Activated naive CD4-positive, alpha-beta T cell treated with anti-CD3 and anti-CD28 coated beads, Interleukin-2, amount 50 U/mL, for 24 hours (primary cell): Measurements from ENCODE around the gene RPGRIP1L.
A peak's percentile ranks its signal among the peaks of the same experiment; 100 is the strongest.

ENCODE experiments used
- H3K27ac Mint-ChIP-seq: one replicate; pipeline ENCODE4 v1.8.0; 2021; ENCODE audit warnings: mild to moderate bottlenecking, mixed read lengths
- H3K27me3 Mint-ChIP-seq: one replicate; pipeline ENCODE4 v1.8.0; 2021; ENCODE audit warnings: mixed read lengths
- H3K36me3 Mint-ChIP-seq: one replicate; pipeline ENCODE4 v1.8.0; 2021; ENCODE audit warnings: mixed read lengths
- H3K4me1 Mint-ChIP-seq: one replicate; pipeline ENCODE4 v1.8.0; 2021; ENCODE audit warnings: mixed read lengths
- H3K4me3 Mint-ChIP-seq: one replicate; pipeline ENCODE4 v1.8.0; 2021; ENCODE audit warnings: mild to moderate bottlenecking, mixed read lengths
- H3K9me3 Mint-ChIP-seq: one replicate; pipeline ENCODE4 v1.8.0; 2021; ENCODE audit warnings: mixed read lengths

RPGRIP1L gene

DNA sequence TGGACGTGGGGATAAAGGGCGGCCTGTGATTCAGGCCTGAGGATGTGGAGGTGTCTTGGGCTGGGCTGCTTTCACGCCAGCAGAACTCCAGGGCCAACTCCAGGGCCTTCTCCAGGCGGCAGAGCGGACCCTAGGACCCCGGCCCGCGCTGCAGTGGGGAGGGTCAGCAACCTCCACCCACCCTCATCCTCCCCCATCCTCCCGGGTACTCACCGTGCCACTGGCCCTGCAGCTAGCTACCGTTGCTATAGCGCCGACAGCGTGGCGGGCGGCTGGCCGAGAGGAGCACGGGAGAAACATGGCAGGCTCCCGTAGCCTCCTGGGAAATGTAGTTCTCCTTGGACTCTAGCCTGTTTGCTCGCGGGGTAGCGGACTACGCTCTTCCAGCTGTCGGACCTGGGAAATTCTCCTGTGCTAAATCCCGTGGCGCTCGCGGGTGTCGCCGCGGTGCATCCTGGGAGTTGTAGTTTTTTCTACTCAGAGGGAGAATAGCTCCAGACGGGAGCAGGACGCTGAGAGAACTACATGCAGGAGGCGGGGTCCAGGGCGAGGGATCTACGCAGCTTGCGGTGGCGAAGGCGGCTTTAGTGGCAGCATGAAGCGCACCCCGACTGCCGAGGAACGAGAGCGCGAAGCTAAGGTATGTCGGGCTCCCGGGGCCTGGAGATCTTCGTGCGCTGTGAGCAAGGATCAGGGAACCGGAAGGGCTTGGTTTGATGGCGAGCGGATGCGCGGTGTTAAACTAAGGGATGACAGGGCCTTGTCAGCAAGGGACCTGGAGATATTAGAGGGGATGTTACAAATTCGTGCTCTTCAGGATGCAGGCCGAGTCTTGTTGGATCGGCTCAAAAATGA, at the start of gene RPGRIP1L, which contains the start of gene FTO:
Gene RPGRIP1L (minus strand): TSS at position 270 of the 855 bp plus-strand sequence. CDS start 3,136 bp downstream, outside the sequence.
Gene FTO (plus strand): TSS at position 567 of the 855 bp plus-strand sequence.
- Mint-ChIP-seq H3K27me3 (no peaks in the 10 kb centered on the region), H3K4me1 (peaks cover 44% of the 10 kb centered on the region), H3K27ac (peak within 1 kb of the TSS; percentile 81), H3K36me3 (peaks cover 6% of the 10 kb centered on the region), H3K4me3 (peak within 1 kb of the TSS; percentile 97), H3K9me3 (no peaks in the 10 kb centered on the region)

DNA sequence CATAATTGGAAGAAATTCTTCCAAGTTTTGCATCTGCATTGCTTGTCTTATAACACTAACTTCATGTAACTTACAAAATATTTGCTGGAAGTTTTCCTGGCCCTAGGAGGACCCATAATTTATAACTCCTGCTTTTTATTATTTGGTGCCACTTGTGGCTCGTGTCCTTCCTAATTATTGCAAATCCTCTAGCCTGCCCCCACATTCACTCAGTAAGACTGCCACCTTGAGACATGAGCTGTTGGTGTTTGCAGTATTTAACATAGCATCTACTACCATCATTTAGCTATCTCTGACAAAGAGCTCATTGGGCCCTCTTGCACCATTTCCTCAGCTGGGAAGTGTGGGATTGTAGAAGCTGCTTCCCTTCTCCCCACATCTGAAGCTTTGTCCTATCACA, 49.8 kb upstream of the RPGRIP1L start:
- H3K4me3 Mint-ChIP-seq: no peak overlapping the region
- no peaks in the 10 kb centered on the region for H3K27me3 Mint-ChIP-seq
- H3K36me3 Mint-ChIP-seq: peaks cover 2% of the 10 kb centered on the region
- H3K27ac Mint-ChIP-seq: no peak overlapping the region
- no peaks in the 10 kb centered on the region for H3K9me3 Mint-ChIP-seq
- H3K4me1 Mint-ChIP-seq: peaks cover 32% of the 10 kb centered on the region

DNA sequence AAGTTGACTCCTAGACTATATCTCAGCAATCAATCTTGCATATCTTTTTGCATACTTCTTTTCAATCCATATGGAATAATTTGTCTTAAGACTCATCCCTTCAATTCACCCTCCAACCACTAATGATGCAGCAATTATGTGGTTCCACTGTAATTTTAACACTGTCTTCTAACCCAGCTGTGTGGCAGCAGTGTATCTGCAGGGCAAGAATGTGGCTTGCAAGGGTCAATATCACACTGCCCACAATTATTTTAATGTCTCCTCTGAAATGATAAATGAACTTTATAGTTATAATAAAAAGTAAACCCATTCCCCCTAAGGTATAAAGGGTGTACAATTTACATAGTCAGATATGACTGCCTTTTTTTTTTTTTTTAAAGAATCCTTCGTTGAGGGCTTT, 48.9 kb upstream of the RPGRIP1L start:
- Mint-ChIP-seq H3K36me3 (peaks cover 7% of the 10 kb centered on the region), H3K9me3 (peaks cover 5% of the 10 kb centered on the region), H3K4me1 (peaks cover 34% of the 10 kb centered on the region), H3K4me3 (no peak overlapping the region), H3K27me3 (no peaks in the 10 kb centered on the region), H3K27ac (no peak overlapping the region)

DNA sequence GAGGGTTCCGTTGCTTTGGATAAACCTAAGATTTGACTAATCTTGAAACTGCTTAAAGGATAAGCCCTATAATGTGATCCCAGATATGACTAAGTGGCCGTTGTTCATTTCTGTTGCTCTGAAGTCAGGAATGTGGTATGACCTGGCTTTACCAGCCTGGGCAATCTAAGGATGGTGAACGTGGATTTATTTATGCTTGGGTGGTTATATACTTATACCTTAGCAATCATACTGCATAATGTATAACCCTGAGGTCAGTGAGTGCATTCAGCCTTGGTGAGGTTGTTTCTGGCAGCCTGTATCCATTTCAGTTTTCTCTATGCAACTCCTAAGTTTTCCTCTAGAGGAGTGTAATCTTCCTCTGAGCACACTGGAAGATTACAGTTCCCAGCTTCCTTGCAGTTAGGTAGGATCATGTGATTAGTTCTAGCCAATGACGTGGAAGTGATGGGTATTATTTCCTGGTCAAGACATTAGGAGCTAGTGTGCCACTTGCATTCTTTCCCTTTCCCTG, 42.2 kb upstream of the RPGRIP1L start:
- no peak overlapping the region for H3K27ac Mint-ChIP-seq
- peak overlapping the region; percentile 15 for H3K4me3 Mint-ChIP-seq
- peaks cover 14% of the 10 kb centered on the region for H3K36me3 Mint-ChIP-seq
- peaks cover 9% of the 10 kb centered on the region for H3K9me3 Mint-ChIP-seq
- H3K4me1 Mint-ChIP-seq: peaks cover 53% of the 10 kb centered on the region
- no peaks in the 10 kb centered on the region for H3K27me3 Mint-ChIP-seq

DNA sequence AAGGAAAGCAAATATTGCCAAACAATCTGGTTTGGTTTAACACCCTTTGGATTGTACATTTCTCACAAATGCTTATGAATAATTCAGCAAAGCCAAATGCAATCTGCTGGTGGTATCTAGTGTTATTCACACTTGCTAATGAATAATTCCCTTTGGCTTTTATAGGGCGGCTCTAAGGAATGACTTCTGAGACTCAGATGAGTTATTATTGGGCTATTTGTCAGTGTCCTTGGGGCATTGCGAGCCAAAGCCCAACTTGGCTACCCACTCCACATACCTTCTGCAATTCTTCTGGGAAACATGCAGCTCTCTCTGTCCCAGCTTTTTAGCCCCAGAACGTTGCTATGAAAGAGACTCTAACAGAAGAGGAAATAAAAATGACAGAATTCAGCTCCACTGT, 41.4 kb upstream of the RPGRIP1L start:
- peak overlapping the region; percentile 19 for H3K4me3 Mint-ChIP-seq
- no peaks in the 10 kb centered on the region for H3K27me3 Mint-ChIP-seq
- H3K4me1 Mint-ChIP-seq: peaks cover 51% of the 10 kb centered on the region
- H3K9me3 Mint-ChIP-seq: peaks cover 9% of the 10 kb centered on the region
- H3K27ac Mint-ChIP-seq: no peak overlapping the region
- peaks cover 14% of the 10 kb centered on the region for H3K36me3 Mint-ChIP-seq

DNA sequence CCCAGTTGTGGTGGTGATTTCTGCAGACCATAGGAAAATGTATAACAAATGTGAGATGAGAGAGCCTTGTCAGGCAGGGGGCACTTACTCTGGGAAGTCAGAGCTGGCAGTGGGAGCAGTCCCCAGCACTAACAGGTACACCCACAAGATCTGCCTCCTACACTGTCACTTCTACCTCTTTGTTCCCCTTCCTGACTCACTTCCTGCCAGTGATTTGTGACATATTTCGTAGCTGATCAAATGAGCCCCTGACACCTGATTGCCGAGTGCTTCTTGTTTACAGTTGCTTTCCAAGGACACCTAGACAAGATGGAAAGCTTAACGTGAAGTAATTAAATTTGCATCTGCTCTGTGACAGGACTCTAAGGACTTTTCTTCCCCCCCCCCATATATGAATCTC, 40.8 kb upstream of the RPGRIP1L start:
- Mint-ChIP-seq H3K27me3 (no peaks in the 10 kb centered on the region), H3K4me3 (peak overlapping the region; percentile 43), H3K36me3 (peaks cover 12% of the 10 kb centered on the region), H3K9me3 (peaks cover 9% of the 10 kb centered on the region), H3K4me1 (peaks cover 57% of the 10 kb centered on the region), H3K27ac (peak overlapping the region; percentile 1)

DNA sequence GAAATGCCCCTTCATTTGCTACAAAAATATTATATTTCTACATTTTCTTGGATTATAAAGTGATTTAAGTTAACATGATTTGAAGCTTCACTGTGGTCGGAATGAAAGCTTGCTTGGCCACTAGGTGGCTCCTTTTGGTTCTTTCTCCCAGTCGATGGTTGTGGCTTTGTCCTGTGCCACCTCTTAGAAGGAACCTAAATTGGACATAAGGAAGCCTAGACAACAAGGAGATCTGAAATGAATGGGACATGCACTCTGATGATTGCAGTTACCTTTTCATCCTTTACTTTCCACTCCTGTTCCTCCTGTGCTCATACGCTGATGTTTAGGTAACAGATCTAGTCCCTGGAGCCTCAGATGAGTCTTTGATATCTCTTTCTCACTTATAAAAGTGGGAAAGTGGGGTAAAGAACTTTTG, 39.5 kb upstream of the RPGRIP1L start:
- H3K4me3 Mint-ChIP-seq: no peak overlapping the region
- H3K27ac Mint-ChIP-seq: peak overlapping the region; percentile 15
- H3K36me3 Mint-ChIP-seq: peaks cover 12% of the 10 kb centered on the region
- H3K9me3 Mint-ChIP-seq: peaks cover 9% of the 10 kb centered on the region
- peaks cover 60% of the 10 kb centered on the region for H3K4me1 Mint-ChIP-seq
- no peaks in the 10 kb centered on the region for H3K27me3 Mint-ChIP-seq

DNA sequence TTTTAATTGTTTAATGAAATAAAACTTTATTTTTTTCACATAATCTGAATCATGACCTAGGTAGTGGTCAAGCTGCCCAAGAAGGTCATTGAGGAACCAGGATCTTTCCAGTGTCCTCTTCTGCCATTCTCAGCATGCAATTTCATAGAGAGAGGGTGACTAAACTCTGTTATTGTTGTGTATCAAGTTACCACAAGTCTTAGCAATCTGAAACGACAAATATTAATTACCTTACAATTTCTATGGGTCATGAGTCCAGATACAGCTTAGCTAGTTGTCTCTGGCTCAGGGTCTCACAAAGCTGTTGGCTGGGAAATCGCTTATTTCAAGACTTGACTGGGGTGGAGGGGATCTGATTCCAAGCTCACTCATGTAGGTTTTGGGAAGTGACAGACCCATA, 37.9 kb upstream of the RPGRIP1L start:
- no peak overlapping the region for H3K4me3 Mint-ChIP-seq
- no peaks in the 10 kb centered on the region for H3K36me3 Mint-ChIP-seq
- H3K9me3 Mint-ChIP-seq: no peaks in the 10 kb centered on the region
- no peaks in the 10 kb centered on the region for H3K27me3 Mint-ChIP-seq
- no peak overlapping the region for H3K27ac Mint-ChIP-seq
- H3K4me1 Mint-ChIP-seq: peaks cover 52% of the 10 kb centered on the region

DNA sequence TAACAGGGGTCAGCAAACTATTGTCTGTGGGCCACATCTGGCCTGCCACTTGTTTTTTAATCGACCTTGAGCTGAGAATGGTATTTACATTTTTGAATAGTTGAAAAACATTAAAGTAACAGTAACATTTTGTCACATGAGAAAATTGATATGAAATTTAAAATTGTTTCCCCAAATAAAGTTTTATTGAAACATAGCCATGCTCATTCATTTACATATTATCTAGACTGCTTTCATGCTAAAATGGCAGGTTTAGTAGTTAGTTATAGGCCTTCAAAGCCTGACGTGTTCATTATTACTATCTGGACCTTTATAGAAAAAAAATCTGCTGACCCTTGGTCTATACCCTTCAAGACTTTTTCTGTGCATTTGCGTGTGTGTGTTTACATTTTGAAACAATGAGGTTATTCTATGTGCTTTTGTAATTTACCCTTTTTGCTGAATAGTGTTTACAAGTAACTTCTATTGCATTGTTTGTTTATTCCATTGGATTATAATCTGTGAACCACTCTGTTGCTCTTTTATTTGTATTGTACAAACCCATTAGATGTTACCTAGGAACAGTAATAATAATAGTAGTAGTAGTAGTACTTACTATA, 37.4 kb upstream of the RPGRIP1L start:
- Mint-ChIP-seq H3K9me3 (no peaks in the 10 kb centered on the region), H3K36me3 (no peaks in the 10 kb centered on the region), H3K4me3 (no peak overlapping the region), H3K4me1 (peaks cover 54% of the 10 kb centered on the region), H3K27me3 (no peaks in the 10 kb centered on the region), H3K27ac (no peak overlapping the region)

DNA sequence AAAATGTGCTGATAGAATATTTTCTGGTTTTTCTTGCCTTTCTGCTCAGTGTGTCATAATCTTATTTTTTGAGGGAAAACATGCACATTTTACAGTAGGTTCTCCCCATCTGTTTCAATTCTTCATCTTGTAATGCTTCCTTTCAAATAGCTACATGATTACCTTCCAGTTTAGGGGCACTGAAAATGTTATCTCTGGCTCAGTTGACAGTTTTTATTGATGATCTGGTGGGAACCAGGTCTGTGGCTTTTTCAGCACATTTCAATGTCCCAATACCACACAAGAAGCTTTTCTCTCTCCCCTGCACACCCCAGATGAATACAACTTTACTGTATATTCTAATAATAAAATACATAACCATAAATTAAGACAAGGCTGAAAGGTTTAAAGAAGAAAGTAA, 36.8 kb upstream of the RPGRIP1L start:
- Mint-ChIP-seq H3K27me3 (no peaks in the 10 kb centered on the region), H3K9me3 (no peaks in the 10 kb centered on the region), H3K27ac (no peak overlapping the region), H3K36me3 (no peaks in the 10 kb centered on the region), H3K4me3 (no peak overlapping the region), H3K4me1 (peaks cover 53% of the 10 kb centered on the region)

DNA sequence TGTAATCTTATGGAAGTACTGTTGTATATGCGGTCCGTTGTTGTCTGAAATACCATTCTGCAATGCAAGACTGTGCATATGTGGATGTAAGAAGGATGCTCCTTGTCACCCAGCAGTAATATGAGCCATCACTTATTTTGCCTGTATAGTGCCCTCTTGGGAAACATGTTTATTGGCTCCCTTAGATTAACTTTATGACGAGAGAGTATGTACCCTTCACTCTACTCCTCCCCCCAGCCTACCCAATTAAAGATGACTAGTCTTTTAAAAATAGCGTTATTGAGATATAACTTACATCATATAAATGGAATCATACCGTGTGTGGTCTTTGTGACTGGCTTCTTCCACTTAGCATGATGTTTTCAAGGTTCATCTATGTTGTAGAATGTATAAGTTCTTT, 33.9 kb upstream of the RPGRIP1L start:
- Mint-ChIP-seq H3K9me3 (no peaks in the 10 kb centered on the region), H3K4me3 (no peak overlapping the region), H3K36me3 (no peaks in the 10 kb centered on the region), H3K27me3 (no peaks in the 10 kb centered on the region), H3K4me1 (peaks cover 46% of the 10 kb centered on the region), H3K27ac (no peak overlapping the region)

DNA sequence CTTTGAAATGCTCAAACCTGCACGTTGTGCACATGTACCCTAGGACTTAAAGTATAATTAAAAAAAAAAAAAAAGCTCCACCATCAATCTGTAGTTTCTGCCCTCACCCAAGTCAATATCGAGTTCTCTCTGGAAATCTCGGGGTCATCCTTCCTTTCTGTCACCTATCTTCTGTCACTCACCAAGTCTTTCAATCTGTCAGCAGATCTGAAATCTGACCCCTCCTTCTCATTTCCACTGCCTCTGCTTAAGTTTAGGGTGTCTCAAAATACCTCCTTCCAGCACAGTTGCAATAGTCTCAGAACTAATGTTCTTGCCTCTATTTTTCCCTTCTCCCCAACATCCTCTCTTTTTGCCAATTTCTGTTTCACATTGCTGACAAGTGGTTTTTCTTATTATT, 32.6 kb upstream of the RPGRIP1L start:
- peaks cover 47% of the 10 kb centered on the region for H3K4me1 Mint-ChIP-seq
- H3K36me3 Mint-ChIP-seq: no peaks in the 10 kb centered on the region
- H3K27me3 Mint-ChIP-seq: no peaks in the 10 kb centered on the region
- no peaks in the 10 kb centered on the region for H3K9me3 Mint-ChIP-seq
- no peak overlapping the region for H3K27ac Mint-ChIP-seq
- no peak overlapping the region for H3K4me3 Mint-ChIP-seq

DNA sequence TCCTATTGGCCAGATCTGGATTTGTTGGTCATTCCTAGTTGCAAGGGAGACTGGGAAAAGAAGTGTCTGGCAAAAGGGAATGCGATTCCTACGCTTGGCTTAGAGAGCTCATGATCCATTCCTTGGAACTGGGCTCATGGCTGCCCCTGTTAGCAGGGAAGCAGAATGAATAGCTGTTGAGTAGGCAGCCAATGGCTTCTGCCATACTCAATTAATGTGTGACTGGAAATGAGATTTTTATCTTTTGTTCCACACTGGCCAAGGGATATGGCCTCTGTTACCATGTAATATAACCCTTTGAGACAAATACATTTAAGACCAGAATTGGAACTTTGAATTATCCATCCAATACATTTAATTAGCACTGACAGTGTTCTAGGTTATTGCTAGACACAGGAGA, 31.2 kb upstream of the RPGRIP1L start:
- no peak overlapping the region for H3K27ac Mint-ChIP-seq
- H3K9me3 Mint-ChIP-seq: no peaks in the 10 kb centered on the region
- no peak overlapping the region for H3K4me3 Mint-ChIP-seq
- H3K27me3 Mint-ChIP-seq: no peaks in the 10 kb centered on the region
- peaks cover 49% of the 10 kb centered on the region for H3K4me1 Mint-ChIP-seq
- H3K36me3 Mint-ChIP-seq: no peaks in the 10 kb centered on the region

DNA sequence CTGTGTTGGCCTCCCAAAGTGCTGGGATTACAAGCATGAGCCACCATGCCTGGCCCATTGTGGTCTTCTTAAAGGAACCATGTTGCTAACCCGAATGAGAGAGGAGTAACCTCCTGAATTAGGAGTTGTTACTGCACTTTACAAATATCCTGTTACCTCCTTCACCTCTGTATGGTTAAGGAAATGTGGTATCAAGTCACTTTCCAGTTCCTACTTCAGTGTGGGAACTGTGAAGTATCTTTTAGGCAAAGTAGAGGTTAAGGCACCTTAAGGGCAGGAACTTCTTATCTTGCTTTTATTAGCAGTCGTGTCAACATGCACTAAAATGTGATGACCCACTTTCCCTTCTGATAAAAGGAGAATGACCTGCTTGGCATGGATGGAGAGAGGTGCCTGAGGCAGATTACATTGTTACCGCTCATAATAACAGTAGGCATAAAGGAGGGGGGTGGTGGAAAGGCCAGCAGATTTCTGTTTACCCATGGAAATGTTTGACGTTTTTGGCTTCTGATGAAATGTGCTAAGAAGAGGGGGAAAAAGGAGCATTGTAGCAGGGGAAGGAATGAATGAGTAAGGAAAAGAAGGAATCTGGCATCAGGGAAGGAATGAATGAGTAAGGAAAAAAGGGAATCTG, 28.8 kb upstream of the RPGRIP1L start:
- Mint-ChIP-seq H3K36me3 (peaks cover 6% of the 10 kb centered on the region), H3K9me3 (peaks cover 4% of the 10 kb centered on the region), H3K4me1 (peaks cover 54% of the 10 kb centered on the region), H3K27ac (no peak overlapping the region), H3K4me3 (no peak overlapping the region), H3K27me3 (no peaks in the 10 kb centered on the region)

DNA sequence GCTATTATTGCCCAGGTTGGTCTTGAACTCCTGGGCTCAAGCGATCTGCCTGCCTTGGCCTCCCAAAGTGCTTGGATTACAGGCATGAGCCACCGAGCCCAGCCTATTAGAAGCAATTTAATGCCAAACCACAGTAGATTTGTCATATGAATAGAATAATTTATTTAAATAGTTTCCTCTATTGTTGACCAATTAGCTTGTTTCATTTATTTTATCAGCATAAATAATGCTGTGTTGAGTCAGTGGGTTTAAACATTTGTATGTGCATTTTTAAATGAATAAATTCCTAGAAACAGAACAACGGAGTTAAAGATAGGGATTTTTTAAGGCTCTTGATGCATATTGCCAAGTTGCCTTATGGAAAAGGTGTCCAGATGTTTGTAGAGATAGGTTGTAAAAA, 27.0 kb upstream of the RPGRIP1L start:
- peaks cover 6% of the 10 kb centered on the region for H3K9me3 Mint-ChIP-seq
- peaks cover 53% of the 10 kb centered on the region for H3K4me1 Mint-ChIP-seq
- H3K4me3 Mint-ChIP-seq: no peak overlapping the region
- H3K27me3 Mint-ChIP-seq: no peaks in the 10 kb centered on the region
- H3K36me3 Mint-ChIP-seq: peaks cover 12% of the 10 kb centered on the region
- H3K27ac Mint-ChIP-seq: no peak overlapping the region

DNA sequence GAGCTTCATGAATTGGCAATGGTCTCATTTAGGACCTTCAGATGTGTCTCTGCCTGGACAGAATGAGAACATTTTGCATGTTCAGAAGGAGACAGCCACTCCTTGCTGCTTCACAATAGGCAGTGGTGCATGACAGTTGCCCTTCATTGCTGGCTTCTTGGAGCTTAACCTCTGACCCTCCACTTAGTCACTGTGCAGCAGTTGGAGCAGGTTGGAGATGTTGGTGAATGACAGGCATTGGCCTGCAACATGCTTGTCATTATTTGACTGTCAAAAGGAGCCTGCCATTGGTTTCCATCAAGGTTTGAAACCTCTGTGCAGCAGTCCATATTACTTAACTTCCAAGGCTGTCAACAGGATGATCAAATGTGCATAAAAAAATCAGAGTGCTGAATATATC, 23.0 kb upstream of the RPGRIP1L start:
- H3K9me3 Mint-ChIP-seq: peaks cover 6% of the 10 kb centered on the region
- H3K4me1 Mint-ChIP-seq: peaks cover 62% of the 10 kb centered on the region
- H3K27ac Mint-ChIP-seq: no peak overlapping the region
- H3K4me3 Mint-ChIP-seq: no peak overlapping the region
- no peaks in the 10 kb centered on the region for H3K27me3 Mint-ChIP-seq
- peaks cover 21% of the 10 kb centered on the region for H3K36me3 Mint-ChIP-seq
